Posterior vena cava (tissue), 2 donors: Measurements from ENCODE around the gene NDUFAF5. TPM values are rescaled to one million over a fixed set of nuclear protein-coding genes. Genes with fewer than 3 reads are reported as not detected.

Experiments used
- DNase-seq: peaks from one replicate; pipeline ENCODE4 v3.0.0-alpha.2; 2020; ENCODE audit warnings: low spot score
- intact Hi-C, 2 donors: fragments of 100-400 bp; cut with DNase I; formaldehyde crosslinking; loops; one replicate each; pipeline versions ENCODE4 v1.14.1 to v1.14.2; 2022 to 2023
- total RNA-seq, 2 donors: library from RNA; stranded (reverse); fragmentation: NEBNext Ultra II Directional; extraction: Animal tissue kit (Norgen Biotek cat#: 25700); gene quantifications; one replicate each; pipeline ENCODE4 v1.2.1, GENCODE V29; 2021
- donor health status: DM: yes; HTN: yes; CAD: no.
- donor health status: DM: yes; HTN: yes; CAD: no.

NDUFAF5 gene
- total RNA-seq, 2 donors from 2014 or later = 25.5 to 30.2 TPM

DNA sequence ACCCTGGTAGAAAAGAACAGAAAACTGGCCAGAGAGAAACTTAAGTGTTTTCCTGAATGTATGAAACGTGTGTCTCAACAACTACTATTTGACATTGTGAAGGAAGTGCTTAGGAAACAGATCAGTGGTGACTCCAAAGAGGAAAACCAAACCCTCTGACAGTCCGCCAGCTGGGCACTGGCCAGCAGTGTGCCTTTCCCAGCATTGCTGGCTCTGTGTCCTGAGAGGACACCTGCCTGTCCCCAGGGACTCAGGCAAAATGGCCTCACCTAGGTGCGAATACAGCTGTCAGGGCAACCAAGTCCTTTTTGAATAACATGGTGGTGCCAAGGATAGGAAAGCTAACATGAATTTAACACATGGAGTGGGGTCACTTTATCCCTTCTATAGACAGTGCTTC lies 72.5 kb downstream of the NDUFAF5 start:
- DNase-seq = no peak

DNA sequence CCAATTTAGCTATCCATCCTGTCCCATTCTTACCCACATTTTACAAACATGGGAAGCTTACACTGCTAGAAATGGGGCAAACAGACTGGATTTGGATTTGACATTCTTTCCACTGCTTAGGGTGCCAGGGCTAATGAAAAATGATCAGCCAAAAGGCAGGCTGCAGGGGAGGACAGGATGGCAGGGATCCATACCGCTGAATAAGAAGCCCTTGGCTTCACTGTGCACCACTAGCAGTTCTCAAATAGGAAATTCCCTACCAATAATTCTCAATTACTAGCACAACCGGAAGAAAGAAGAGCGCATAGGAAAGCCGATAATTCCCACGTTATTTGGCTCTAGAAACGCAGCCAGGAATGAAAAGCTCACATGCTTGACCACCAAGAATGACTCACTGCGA lies 73.1 kb downstream of the NDUFAF5 start:
- DNase-seq = no peak
- intact Hi-C loops = no loop called here

More for the DNA sequence above, 72.5 kb downstream of the NDUFAF5 start:
- intact Hi-C loops = no loop called here

DNA sequence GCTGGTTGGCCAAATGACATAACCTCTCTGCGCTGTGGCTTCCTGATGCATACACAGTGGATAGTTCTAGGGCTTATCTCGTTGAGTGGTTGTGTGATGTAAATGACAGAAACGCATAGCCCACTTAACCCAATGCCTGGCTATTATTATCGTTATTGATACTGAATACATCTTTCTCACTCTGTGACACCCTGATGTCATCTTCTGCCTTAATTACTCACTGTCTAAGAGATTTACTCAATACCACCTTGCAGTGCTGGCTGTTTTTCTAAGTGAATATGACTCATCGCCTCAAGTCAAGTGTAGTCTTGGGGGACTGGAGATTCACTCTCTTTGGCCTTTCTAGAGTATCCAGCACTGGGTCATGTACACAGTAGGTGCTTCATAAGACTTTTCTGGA lies 73.6 kb downstream of the NDUFAF5 start:
- intact Hi-C loops = no loop called here
- DNase-seq = no peak

DNA sequence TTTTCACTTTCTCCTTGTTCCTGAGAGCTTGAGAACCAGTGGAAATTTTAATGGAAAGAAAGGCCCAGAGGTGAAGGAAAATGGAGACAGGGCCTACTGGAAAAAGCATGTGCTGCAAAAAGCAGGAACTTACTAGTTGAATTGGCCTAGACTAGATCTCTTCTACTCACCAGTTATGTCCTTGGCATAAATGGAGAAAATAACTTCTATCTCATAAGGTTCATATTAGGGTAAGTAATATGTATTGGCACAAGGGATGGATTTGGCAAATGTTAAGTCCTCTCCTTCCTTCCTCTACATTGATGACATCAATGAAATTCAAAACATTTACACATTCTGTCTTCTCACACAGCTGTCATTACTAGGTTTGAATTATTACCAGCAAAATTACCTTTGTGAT lies 74.0 kb downstream of the NDUFAF5 start:
- intact Hi-C loops = no loop called here
- no peak for DNase-seq

DNA sequence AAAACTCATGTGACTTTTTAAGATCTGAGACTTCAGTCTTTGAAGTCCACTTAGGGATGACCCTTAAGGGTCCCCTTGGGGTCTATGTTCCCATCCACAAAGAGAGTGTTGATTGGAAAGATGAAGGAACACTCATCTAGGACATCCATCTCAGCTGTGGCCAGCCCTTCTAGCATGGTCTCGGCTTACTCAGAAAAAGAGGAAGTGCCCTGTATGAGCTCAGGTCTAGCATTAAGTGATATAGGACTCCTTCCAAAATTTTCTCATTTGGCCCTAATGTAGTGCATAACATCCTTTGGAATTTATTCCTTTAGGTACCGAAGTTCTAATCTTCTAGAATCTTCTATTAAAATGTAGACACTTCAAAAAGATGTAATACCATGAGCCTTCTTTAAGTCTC lies 77.4 kb downstream of the NDUFAF5 start:
- intact Hi-C loops = no loop called here
- no peak for DNase-seq

DNA sequence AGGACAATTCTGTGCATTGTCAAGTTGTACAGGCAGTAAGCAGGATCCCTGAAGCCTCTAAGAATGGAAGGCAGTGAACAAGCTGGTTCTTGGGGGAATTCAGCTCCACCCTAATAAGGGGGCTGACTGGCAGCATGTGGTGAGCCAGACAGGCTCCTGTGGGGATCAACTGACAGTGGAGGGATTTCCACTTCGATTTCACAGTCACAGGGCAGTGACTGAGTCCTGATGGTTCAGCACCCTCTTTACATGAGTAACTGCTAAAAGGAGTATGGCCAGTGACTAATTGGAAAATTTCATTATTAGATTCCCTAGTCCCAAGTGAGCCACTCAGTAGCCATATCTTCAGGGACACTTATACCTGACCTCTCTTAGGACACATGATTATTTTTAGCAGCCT lies 78.4 kb downstream of the NDUFAF5 start:
- no peak for DNase-seq

DNA sequence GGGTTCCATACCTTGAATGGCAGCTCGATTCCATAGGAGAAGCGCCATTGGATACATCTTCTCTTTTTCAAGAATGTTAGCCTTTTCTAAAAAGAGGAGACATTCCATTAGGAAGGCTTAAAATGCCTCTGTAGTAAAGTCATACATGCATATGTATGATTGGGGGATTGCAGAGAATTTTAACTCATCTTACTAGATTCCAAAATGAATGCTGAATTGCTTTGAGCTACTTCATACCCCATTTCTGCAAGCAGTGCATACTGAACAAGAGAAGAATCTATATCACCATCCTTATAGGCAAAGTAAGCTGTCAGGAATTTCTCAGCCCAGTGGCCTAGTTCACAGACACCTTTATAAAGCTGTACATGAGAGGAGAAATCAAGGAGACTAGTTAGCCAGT lies 80.3 kb downstream of the NDUFAF5 start:
- intact Hi-C loops = no loop called here
- no peak for DNase-seq

More for the DNA sequence above, 78.4 kb downstream of the NDUFAF5 start:
- intact Hi-C loops = no loop called here

DNA sequence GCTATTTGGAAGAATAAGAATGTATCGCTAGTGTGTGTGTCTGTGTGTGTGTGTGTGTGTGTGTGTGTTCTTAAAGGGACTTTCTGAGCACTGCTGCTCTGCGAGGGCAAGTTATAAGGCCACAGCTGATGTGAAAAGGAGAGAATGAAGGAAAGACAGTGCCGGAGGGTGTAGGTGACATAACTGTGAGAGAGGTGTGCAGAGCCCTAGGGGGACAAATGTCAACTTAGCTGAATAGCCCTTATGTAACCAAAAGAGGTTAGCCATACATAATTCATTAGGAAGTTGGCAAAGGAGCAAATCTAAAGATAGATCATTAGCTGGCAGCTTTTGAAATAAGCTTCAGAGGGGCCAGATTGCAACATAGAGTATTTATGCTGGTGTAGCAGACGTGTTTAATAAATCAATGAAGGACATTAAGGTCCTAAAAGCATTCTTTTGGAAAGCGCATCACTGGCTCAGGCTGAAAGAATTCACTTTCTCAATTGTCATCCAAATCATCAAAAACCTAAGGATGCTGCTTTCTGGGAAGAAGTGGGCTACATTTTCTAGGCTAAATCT lies 81.0 kb downstream of the NDUFAF5 start:
- intact Hi-C loops = no loop called here
- DNase-seq = no peak

DNA sequence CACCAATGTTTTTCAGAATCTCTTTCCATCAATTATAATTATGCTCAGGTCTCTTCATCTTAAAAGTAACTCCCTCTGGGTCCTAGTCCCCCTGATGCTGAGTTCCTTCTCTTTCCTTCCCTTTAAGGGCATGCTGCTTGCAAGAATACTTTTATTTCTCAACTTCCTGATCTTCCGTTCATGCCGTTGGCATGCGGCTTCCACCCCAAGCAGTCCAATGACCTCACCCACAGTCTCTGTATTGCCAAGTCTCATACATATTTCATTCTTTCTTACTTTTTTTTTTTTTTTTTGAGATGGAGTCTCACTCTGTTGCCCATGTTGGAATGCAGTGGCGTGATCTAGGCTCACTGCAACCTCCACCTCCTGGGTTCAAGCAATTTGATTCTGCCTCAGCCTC lies 83.5 kb downstream of the NDUFAF5 start:
- DNase-seq = peak; percentile 83
- intact Hi-C loops = no loop called here

DNA sequence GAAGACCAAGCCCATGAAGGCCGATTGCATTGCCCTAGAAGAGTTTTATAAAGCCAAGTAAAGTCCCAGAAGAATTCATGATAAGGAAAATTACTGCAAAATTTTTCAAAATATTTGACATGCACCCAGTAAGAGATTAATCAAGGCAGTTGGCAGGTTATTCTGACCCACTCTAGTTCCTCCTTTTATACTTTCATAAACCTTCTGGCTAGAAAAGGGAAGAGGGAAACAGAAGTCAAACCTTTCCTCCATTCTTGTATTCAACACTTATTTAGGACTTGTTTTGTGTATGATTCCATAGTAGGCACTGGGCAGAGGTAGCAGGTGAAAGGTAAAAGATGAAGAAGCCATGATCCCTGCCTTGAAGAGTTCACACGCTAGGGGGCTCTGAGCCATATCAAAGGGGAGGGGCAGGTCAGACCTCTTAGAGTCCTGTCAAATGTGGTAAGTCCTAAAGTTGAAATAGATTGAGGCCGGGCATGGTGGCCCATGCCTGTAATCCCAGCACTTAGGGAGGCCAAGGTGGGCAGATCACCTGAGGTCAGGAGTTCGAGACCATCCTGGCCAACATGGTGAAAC lies 85.4 kb downstream of the NDUFAF5 start:
- intact Hi-C loops = loop anchor here in 1 of 2 donors (10.0 kb wide), 1 partner anchor 65 kb away; no protein-coding TSS in a partner anchor

More for the DNA sequence above, 85.4 kb downstream of the NDUFAF5 start:
- no peak for DNase-seq

Other genes with a start within 250 kb of the NDUFAF5 start
- 10 to 100 TPM; 21.2 to 24.1 TPM for gene TASP1, start 146.1 kb upstream of the NDUFAF5 start, total RNA-seq
- 10 to 100 TPM; 19.1 to 22.8 TPM for gene ESF1, start 109 bp upstream of the NDUFAF5 start, total RNA-seq
- gene SEL1L2, start 205.6 kb downstream of the NDUFAF5 start, total RNA-seq = 10 to 100 TPM in 1 of 2 donors, 1 to 10 TPM in 1; 6.0 to 16.1 TPM
- 10 to 100 TPM; 15.5 to 25.5 TPM for gene MACROD2, start 210.5 kb downstream of the NDUFAF5 start, total RNA-seq